HEK293 (cell line): ENCODE results near the gene GPR39.

Experiments used
- CTCF ChIA-PET: fragments of 350-600 bp; formaldehyde crosslinking; extraction: SDS; loops from one replicate; lab custom pipeline; 2021; ENCODE audit warnings: antibody characterized with exemption; lab: Yijun Ruan, JAX
- POLR2A ChIA-PET: fragments of 300-600 bp; formaldehyde crosslinking; extraction: SDS; loops from one replicate; lab custom pipeline; 2020; ENCODE audit warnings: antibody characterized with exemption, inconsistent platforms; lab: Yijun Ruan, JAX
- H3K27ac ChIP-seq: fragments of 200-500 bp; sonication (Bioruptor generic); 2 replicates; pipeline ENCODE4 v1.5.1; 2014; ENCODE audit warnings: low read depth, low read length, control low read depth, inconsistent platforms; ENCODE audit errors: extremely low read depth
- H3K36me3 ChIP-seq, 2 experiments: fragments of 200-500 bp in 1 of 2; sonication (Bioruptor generic) in 1 of 2; 1 replicate in 1 of 2; 2 replicates in 1 of 2; pipeline ENCODE4 v1.5.1; 2014 to 2017; ENCODE audit warnings: inconsistent platforms in 2 of 2, low read length in 2 of 2; ENCODE audit not compliant: control insufficient read depth in 2 of 2, insufficient read depth in 1 of 2
- H3K4me1 ChIP-seq: fragments of 200-500 bp; sonication (Bioruptor generic); 2 replicates; pipeline ENCODE4 v1.5.1; 2014; ENCODE audit warnings: mild to moderate bottlenecking, low read length, inconsistent platforms; ENCODE audit not compliant: control insufficient read depth, insufficient read depth
- H3K4me3 ChIP-seq: 2 replicates; pipeline ENCODE4 v1.5.1; 2011; ENCODE audit warnings: low read depth, mild to moderate bottlenecking, control low read depth, low read length, moderate library complexity
- H3K9me3 ChIP-seq: fragments of 200-500 bp; sonication (Bioruptor generic); 2 replicates; pipeline ENCODE4 v1.5.1; 2014; ENCODE audit warnings: low read depth, low read length, inconsistent platforms; ENCODE audit not compliant: control insufficient read depth, insufficient read depth
- AEBP2 ChIP-seq: fragments of 450-650 bp; formaldehyde crosslinking; IDR thresholded peaks from 2 replicates; pipeline ENCODE4 v1.5.1; 2016; ENCODE audit warnings: missing biosample characterization, missing genetic modification characterization, borderline replicate concordance
- KLF9 ChIP-seq: fragments of 450-650 bp; formaldehyde crosslinking; IDR thresholded peaks from 2 replicates; pipeline ENCODE4 v1.5.1; 2016; ENCODE audit warnings: missing biosample characterization, missing genetic modification characterization, low read depth
- PRDM1 ChIP-seq: fragments of 450-650 bp; formaldehyde crosslinking; IDR thresholded peaks from 2 replicates; pipeline ENCODE4; 2016; ENCODE audit warnings: missing biosample characterization, missing genetic modification characterization
- TRIM28 ChIP-seq: IDR thresholded peaks from 2 replicates; pipeline ENCODE4 v1.6.1; 2011; ENCODE audit warnings: low read length, control low read depth, borderline replicate concordance
- ZBTB7A ChIP-seq: fragments of 450-650 bp; formaldehyde crosslinking; IDR thresholded peaks from 2 replicates; pipeline ENCODE4 v1.5.1; 2016; ENCODE audit warnings: low read depth, missing biosample characterization, missing genetic modification characterization
- ZFP41 ChIP-seq: fragments of 450-650 bp; formaldehyde crosslinking; IDR thresholded peaks from 2 replicates; pipeline ENCODE4 v1.5.1; 2016; ENCODE audit warnings: missing biosample characterization, missing genetic modification characterization, borderline replicate concordance
- ZFP69B ChIP-seq: fragments of 450-650 bp; formaldehyde crosslinking; IDR thresholded peaks from 2 replicates; pipeline ENCODE4 v1.5.1; 2016; ENCODE audit warnings: missing biosample characterization, missing genetic modification characterization
- ZNF112 ChIP-seq: fragments of 450-650 bp; formaldehyde crosslinking; IDR thresholded peaks from 2 replicates; pipeline ENCODE4 v1.5.0; 2017; ENCODE audit warnings: missing biosample characterization, missing genetic modification characterization
- ZNF133 ChIP-seq: fragments of 450-650 bp; formaldehyde crosslinking; IDR thresholded peaks from 2 replicates; pipeline ENCODE4 v1.5.1; 2016; ENCODE audit warnings: missing biosample characterization, missing genetic modification characterization
- ZNF16 ChIP-seq: fragments of 450-650 bp; formaldehyde crosslinking; IDR thresholded peaks from 2 replicates; pipeline ENCODE4 v1.5.1; 2016; ENCODE audit warnings: low read depth, missing biosample characterization, missing genetic modification characterization
- ZNF174 ChIP-seq: fragments of 450-650 bp; formaldehyde crosslinking; IDR thresholded peaks from 2 replicates; pipeline ENCODE4 v1.5.0; 2017; ENCODE audit warnings: missing biosample characterization, mild to moderate bottlenecking, missing genetic modification characterization
- ZNF211 ChIP-seq: fragments of 450-650 bp; formaldehyde crosslinking; IDR thresholded peaks from 2 replicates; pipeline ENCODE4 v1.5.1; 2016; ENCODE audit warnings: low read depth, missing biosample characterization, missing genetic modification characterization
- ZNF223 ChIP-seq: fragments of 450-650 bp; formaldehyde crosslinking; IDR thresholded peaks from 2 replicates; pipeline ENCODE4 v1.5.1; 2016; ENCODE audit warnings: missing biosample characterization, missing genetic modification characterization
- ZNF23 ChIP-seq: fragments of 450-650 bp; formaldehyde crosslinking; IDR thresholded peaks from 2 replicates; pipeline ENCODE4 v1.5.1; 2016; ENCODE audit warnings: missing biosample characterization, missing genetic modification characterization, borderline replicate concordance
- ZNF248 ChIP-seq: fragments of 450-650 bp; formaldehyde crosslinking; IDR thresholded peaks from 2 replicates; pipeline ENCODE4 v1.5.1; 2017; ENCODE audit warnings: missing biosample characterization, missing genetic modification characterization
- ZNF416 ChIP-seq: fragments of 450-650 bp; formaldehyde crosslinking; IDR thresholded peaks from 2 replicates; pipeline ENCODE4 v1.5.1; 2016; ENCODE audit warnings: missing biosample characterization, missing genetic modification characterization
- ZNF48 ChIP-seq: fragments of 450-650 bp; formaldehyde crosslinking; IDR thresholded peaks from 2 replicates; pipeline ENCODE4 v1.5.1; 2016; ENCODE audit warnings: missing biosample characterization, missing genetic modification characterization
- ZNF610 ChIP-seq: fragments of 450-650 bp; formaldehyde crosslinking; IDR thresholded peaks from 2 replicates; pipeline ENCODE4 v1.5.1; 2016; ENCODE audit warnings: missing biosample characterization, missing genetic modification characterization, borderline replicate concordance
- ZNF624 ChIP-seq: fragments of 450-650 bp; formaldehyde crosslinking; IDR thresholded peaks from 2 replicates; pipeline ENCODE4 v1.5.1; 2017; ENCODE audit warnings: missing biosample characterization, missing genetic modification characterization
- ZNF629 ChIP-seq: fragments of 450-650 bp; formaldehyde crosslinking; IDR thresholded peaks from 2 replicates; pipeline ENCODE4 v1.5.1; 2017; ENCODE audit warnings: missing biosample characterization, missing genetic modification characterization
- ZNF654 ChIP-seq: fragments of 450-650 bp; formaldehyde crosslinking; IDR thresholded peaks from 2 replicates; pipeline ENCODE4 v1.5.1; 2016; ENCODE audit warnings: low read depth, missing biosample characterization, missing genetic modification characterization
- ZNF830 ChIP-seq: fragments of 450-650 bp; IDR thresholded peaks from 2 replicates; pipeline ENCODE4 v1.5.0; 2018; ENCODE audit warnings: missing biosample characterization, missing genetic modification characterization, low read depth, mild to moderate bottlenecking, moderate library complexity
- TF ChIP-seq, protein P1 (sequence below): sonication (generic); formaldehyde crosslinking; IDR thresholded peaks from 2 replicates; pipeline ENCODE4 v1.8.1; 2022; ENCODE audit warnings: mild to moderate bottlenecking, moderate library complexity, missing genetic modification reagents
- TF ChIP-seq, protein P2 (sequence below): fragments of 450-650 bp; formaldehyde crosslinking; IDR thresholded peaks from 2 replicates; pipeline ENCODE4 v1.5.1; 2016; ENCODE audit warnings: missing biosample characterization, missing genetic modification characterization
- TF ChIP-seq, protein P3 (sequence below): fragments of 450-650 bp; formaldehyde crosslinking; IDR thresholded peaks from 2 replicates; pipeline ENCODE4 v1.5.1; 2017; ENCODE audit warnings: missing biosample characterization, missing genetic modification characterization

The GPR39 gene

DNA sequence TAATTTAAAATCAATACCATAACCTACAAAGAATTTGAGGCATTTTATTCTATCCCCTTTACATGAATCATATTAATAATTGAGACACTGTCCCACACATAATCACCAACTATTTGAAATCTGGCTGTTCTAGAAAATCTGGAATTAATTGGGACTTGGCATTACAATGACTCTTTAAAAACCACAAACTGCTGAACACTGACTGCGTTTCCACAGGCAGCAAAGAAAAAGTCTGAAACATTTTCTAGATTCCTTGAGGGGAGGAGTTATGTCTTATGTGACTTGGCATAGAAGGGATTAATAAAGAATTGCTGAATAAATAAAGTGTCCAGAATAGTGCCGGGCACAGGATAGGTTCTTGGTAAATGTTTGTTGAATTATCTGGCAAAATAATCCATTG lies 61.4 kb downstream of the GPR39 start (continued):
- TF ChIP-seq ZNF16 (tag by site-specific recombination) (no peak), ZNF48 (tag by site-specific recombination) (no peak), ZNF624 (tag by site-specific recombination) (no peak)

- Histone ChIP-seq H3K4me1 (no peaks in the 10 kb centered on the region), H3K36me3 (no peaks in the 10 kb centered on the region), H3K4me3 (no peak overlapping the region), H3K9me3 (no peaks in the 10 kb centered on the region), H3K27ac (no peak overlapping the region)
- ChIA-PET POLR2A (no interaction called here), CTCF (interaction anchor here (1.1 kb wide), 1 partner anchor 69 kb away, joined by 3 read pairs; no protein-coding TSS in a partner anchor)
- TF ChIP-seq, protein P1, sequence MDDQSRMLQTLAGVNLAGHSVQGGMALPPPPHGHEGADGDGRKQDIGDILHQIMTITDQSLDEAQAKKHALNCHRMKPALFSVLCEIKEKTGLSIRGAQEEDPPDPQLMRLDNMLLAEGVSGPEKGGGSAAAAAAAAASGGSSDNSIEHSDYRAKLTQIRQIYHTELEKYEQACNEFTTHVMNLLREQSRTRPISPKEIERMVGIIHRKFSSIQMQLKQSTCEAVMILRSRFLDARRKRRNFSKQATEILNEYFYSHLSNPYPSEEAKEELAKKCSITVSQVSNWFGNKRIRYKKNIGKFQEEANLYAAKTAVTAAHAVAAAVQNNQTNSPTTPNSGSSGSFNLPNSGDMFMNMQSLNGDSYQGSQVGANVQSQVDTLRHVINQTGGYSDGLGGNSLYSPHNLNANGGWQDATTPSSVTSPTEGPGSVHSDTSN (CRISPR knock-in tag), result no peak
- TF ChIP-seq ZNF629 (tag by site-specific recombination) (no peak), ZNF112 (tag by site-specific recombination) (no peak), KLF9 (tag by site-specific recombination) (no peak), ZNF248 (no peak), PRDM1 (tag by site-specific recombination) (no peak), ZNF23 (tag by site-specific recombination) (no peak), ZNF654 (tag by site-specific recombination) (no peak), ZNF610 (tag by site-specific recombination) (no peak), AEBP2 (tag by site-specific recombination) (no peak), TRIM28 (no peak), ZFP69B (no peak), ZFP41 (tag by site-specific recombination) (no peak), ZNF223 (no peak)
- TF ChIP-seq, protein P2, sequence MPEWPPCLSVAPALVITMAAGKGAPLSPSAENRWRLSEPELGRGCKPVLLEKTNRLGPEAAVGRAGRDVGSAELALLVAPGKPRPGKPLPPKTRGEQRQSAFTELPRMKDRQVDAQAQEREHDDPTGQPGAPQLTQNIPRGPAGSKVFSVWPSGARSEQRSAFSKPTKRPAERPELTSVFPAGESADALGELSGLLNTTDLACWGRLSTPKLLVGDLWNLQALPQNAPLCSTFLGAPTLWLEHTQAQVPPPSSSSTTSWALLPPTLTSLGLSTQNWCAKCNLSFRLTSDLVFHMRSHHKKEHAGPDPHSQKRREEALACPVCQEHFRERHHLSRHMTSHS (tag by site-specific recombination), result no peak
These were observed 62.0 kb downstream of the GPR39 start for GRCh38 chr2:132478461-132479105.

DNA sequence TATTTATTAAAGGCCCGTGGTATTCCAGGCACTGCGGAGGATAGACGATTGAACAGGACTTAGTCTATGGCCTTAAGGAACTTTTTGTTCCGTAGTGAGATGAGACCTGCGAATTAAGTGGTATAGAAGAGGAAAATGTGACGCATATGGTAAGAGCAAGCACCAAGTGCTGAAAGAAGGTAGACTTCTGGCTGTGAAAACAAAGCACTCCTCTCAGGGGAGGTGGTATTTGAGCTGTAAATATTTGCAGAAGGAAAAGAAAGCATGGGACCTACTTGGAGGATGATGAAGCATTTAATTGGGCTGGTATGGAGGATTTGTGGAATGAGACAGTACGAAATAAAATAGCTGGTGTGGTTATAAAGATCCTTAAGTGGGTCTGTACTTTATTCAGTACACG lies 62.5 kb downstream of the GPR39 start:
- no peaks in the 10 kb centered on the region for H3K9me3 ChIP-seq
- CTCF ChIA-PET, result interaction anchor here (1.1 kb wide), 1 partner anchor 68 kb away, joined by 3 read pairs; no protein-coding TSS in a partner anchor
- no peaks in the 10 kb centered on the region for H3K4me1 ChIP-seq
- no peak overlapping the region for H3K27ac ChIP-seq
- TF ChIP-seq ZNF416 (no peak), ZNF174 (tag by site-specific recombination) (no peak), ZNF211 (tag by site-specific recombination) (no peak), ZNF133 (no peak), ZBTB7A (tag by site-specific recombination) (no peak), ZNF830 (tag by site-specific recombination) (no peak)
- TF ChIP-seq, protein P3, sequence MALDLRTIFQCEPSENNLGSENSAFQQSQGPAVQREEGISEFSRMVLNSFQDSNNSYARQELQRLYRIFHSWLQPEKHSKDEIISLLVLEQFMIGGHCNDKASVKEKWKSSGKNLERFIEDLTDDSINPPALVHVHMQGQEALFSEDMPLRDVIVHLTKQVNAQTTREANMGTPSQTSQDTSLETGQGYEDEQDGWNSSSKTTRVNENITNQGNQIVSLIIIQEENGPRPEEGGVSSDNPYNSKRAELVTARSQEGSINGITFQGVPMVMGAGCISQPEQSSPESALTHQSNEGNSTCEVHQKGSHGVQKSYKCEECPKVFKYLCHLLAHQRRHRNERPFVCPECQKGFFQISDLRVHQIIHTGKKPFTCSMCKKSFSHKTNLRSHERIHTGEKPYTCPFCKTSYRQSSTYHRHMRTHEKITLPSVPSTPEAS (tag by site-specific recombination), result no peak
- no peak overlapping the region for H3K4me3 ChIP-seq
- POLR2A ChIA-PET, result no interaction called here
- H3K36me3 ChIP-seq, result no peaks in the 10 kb centered on the region
